HepG2 (cell line): ENCODE measurements around the gene NEK9. TPM values are rescaled to one million over a fixed set of nuclear protein-coding genes. Genes with fewer than 3 reads are reported as not detected.

Experiments
- ARHGAP35 ChIP-seq: sonication (generic); formaldehyde crosslinking; IDR thresholded peaks from 2 replicates; pipeline ENCODE4 v1.9.0; 2022; ENCODE audit warnings: mild to moderate bottlenecking, inconsistent platforms, moderate library complexity, missing genetic modification reagents, borderline replicate concordance
- CEBPB ChIP-seq: IDR thresholded peaks from 2 replicates; pipeline ENCODE4 v1.6.1; 2011; ENCODE audit warnings: low read depth, low read length, improper control_type of control experiment, borderline replicate concordance
- CENPT ChIP-seq: sonication (generic); formaldehyde crosslinking; IDR thresholded peaks from 2 replicates; pipeline ENCODE4 v1.8.0; 2022; ENCODE audit warnings: low read depth, mild to moderate bottlenecking, moderate library complexity, missing genetic modification reagents
- ETV6 ChIP-seq: sonication (generic); formaldehyde crosslinking; conservative IDR thresholded peaks from 2 replicates; pipeline ENCODE4 v1.4.0; 2020; ENCODE audit warnings: missing genetic modification reagents
- JUNB ChIP-seq: sonication (generic); formaldehyde crosslinking; IDR thresholded peaks from 2 replicates; pipeline ENCODE4 v1.8.0; 2022; ENCODE audit warnings: missing genetic modification reagents, mild to moderate bottlenecking, borderline replicate concordance
- MEIS1 ChIP-seq: sonication (generic); formaldehyde crosslinking; IDR thresholded peaks from 2 replicates; pipeline ENCODE4 v1.9.0; 2021; ENCODE audit warnings: mild to moderate bottlenecking, missing genetic modification reagents, moderate library complexity, borderline replicate concordance
- MXD4 ChIP-seq: IDR thresholded peaks from 2 replicates; pipeline ENCODE4 v1.6.1; 2016; ENCODE audit warnings: mild to moderate bottlenecking, missing biosample characterization, missing genetic modification reagents
- NCOA2 ChIP-seq: sonication (generic); formaldehyde crosslinking; IDR thresholded peaks from 2 replicates; pipeline ENCODE4 v1.8.0; 2022; ENCODE audit warnings: inconsistent platforms
- NFAT5 ChIP-seq: sonication (generic); formaldehyde crosslinking; IDR thresholded peaks from 2 replicates; pipeline ENCODE4 v1.4.0; 2020; ENCODE audit warnings: missing genetic modification reagents
- RBM39 ChIP-seq: fragments of 200-400 bp; formaldehyde crosslinking; IDR thresholded peaks from one replicate; pipeline ENCODE4 v1.6.1; 2018; ENCODE audit warnings: antibody characterized with exemption, mild to moderate bottlenecking, low read depth, low read length; ENCODE audit not compliant: poor library complexity, severe bottlenecking
- SMARCE1 ChIP-seq: fragments of 450-650 bp; IDR thresholded peaks from 2 replicates; pipeline ENCODE4 v1.6.1; 2017; ENCODE audit warnings: borderline replicate concordance
- SOX6 ChIP-seq, 2 experiments: fragments of 450-650 bp in 1 of 2; sonication (generic) in 1 of 2; formaldehyde crosslinking in 1 of 2; IDR thresholded peaks; 2 replicates each; pipeline versions ENCODE4 v1.4.0 to v1.6.1; 2017 to 2020; ENCODE audit warnings: antibody characterized with exemption in 1 of 2, mild to moderate bottlenecking in 1 of 2, missing genetic modification reagents in 1 of 2
- TOE1 ChIP-seq: sonication (generic); formaldehyde crosslinking; IDR thresholded peaks from 2 replicates; pipeline ENCODE4 v1.4.0; 2020; ENCODE audit warnings: mild to moderate bottlenecking, missing genetic modification reagents
- ZBTB42 ChIP-seq: sonication (generic); formaldehyde crosslinking; IDR thresholded peaks from 2 replicates; pipeline ENCODE4 v1.5.0; 2020; ENCODE audit warnings: mild to moderate bottlenecking, missing genetic modification reagents
- ZNF101 ChIP-seq: sonication (generic); formaldehyde crosslinking; IDR thresholded peaks from 2 replicates; pipeline ENCODE4 v1.4.0; 2020; ENCODE audit warnings: mild to moderate bottlenecking, low read depth, missing genetic modification reagents, borderline replicate concordance
- ZNF234 ChIP-seq: sonication (generic); formaldehyde crosslinking; conservative IDR thresholded peaks from 2 replicates; pipeline ENCODE4 v1.5.1; 2020; ENCODE audit warnings: mild to moderate bottlenecking, missing genetic modification reagents
- ZNF282 ChIP-seq: fragments of 450-650 bp; IDR thresholded peaks from 2 replicates; pipeline ENCODE4 v1.6.1; 2018; ENCODE audit not compliant: partially characterized antibody
- ZNF292 ChIP-seq: sonication (generic); formaldehyde crosslinking; IDR thresholded peaks from 2 replicates; pipeline ENCODE4 v1.8.1; 2022; ENCODE audit warnings: mild to moderate bottlenecking, low read depth, missing genetic modification reagents, borderline replicate concordance
- ZNF335 ChIP-seq: sonication (generic); formaldehyde crosslinking; IDR thresholded peaks from 2 replicates; pipeline ENCODE4 v1.4.0; 2020; ENCODE audit warnings: missing genetic modification reagents
- ZNF570 ChIP-seq: sonication (generic); formaldehyde crosslinking; IDR thresholded peaks from 2 replicates; pipeline ENCODE4 v1.4.0; 2020; ENCODE audit warnings: mild to moderate bottlenecking, missing genetic modification reagents, borderline replicate concordance
- ZNF639 ChIP-seq: conservative IDR thresholded peaks from 2 replicates; pipeline ENCODE4 v1.6.1; 2018; ENCODE audit warnings: missing genetic modification reagents
- ZNF710 ChIP-seq: sonication (generic); formaldehyde crosslinking; IDR thresholded peaks from 2 replicates; pipeline ENCODE4 v1.5.0; 2020; ENCODE audit warnings: mild to moderate bottlenecking, missing genetic modification reagents, borderline replicate concordance
- ZNF776 ChIP-seq: sonication (generic); formaldehyde crosslinking; IDR thresholded peaks from 2 replicates; pipeline ENCODE4 v1.4.0; 2020; ENCODE audit warnings: mild to moderate bottlenecking, missing genetic modification reagents
- polyA plus RNA-seq, 8 experiments: library from polyadenylated mRNA; depleted of rRNA in 3 of 8; stranded (reverse) in 7 of 8; unstranded in 1 of 8; fragments of >200 nt; fragmentation: Illumina TruSeq in 4 of 8; extraction: Trizol in 4 of 8; gene quantifications; 2 replicates each; pipeline versions ENCODE4 v1.2.1 to v1.2.3, GENCODE V29; 2011 to 2016; ENCODE audit warnings: low read depth in 4 of 8, missing spikeins in 1 of 8, mixed read lengths in 1 of 8; ENCODE audit not compliant: insufficient read depth in 1 of 8
- total RNA-seq, 5 experiments: library from RNA; depleted of rRNA; stranded (reverse); fragments of >200 nt; fragmentation: Illumina TruSeq; extraction: Trizol; gene quantifications; 2 replicates each; pipeline ENCODE4 v1.2.3, GENCODE V29; 2016; ENCODE audit warnings: low read depth in 1 of 5

The NEK9 gene
- total and polyA plus RNA-seq, 2 of the 13 experiments (the other 11 are each of a cell fraction or from before 2014, with no cell fraction given), result 16.5 to 27.3 TPM

GRCh38 chr14:75041613-75042012 is 85.2 kb downstream of the NEK9 start (continued):
- no peak for TF ChIP-seq TOE1 (CRISPR knock-in tag)
- no peak for TF ChIP-seq JUNB (CRISPR knock-in tag)
- 0 out of 2 replicates have a peak, but pooled peaks have one; percentile 60 for TF ChIP-seq ZNF101 (CRISPR knock-in tag)
- no peak for TF ChIP-seq ARHGAP35 (CRISPR knock-in tag)
- TF ChIP-seq ZNF234, result no peak
- no peak for TF ChIP-seq CENPT (CRISPR knock-in tag)
- TF ChIP-seq CEBPB, result no peak
- TF ChIP-seq SOX6 (IDR thresholded peaks at IDR 0.05), result no peak
- peak; percentile 54 for TF ChIP-seq SOX6 (CRISPR knock-in tag; IDR thresholded peaks at IDR 0.05)
- no peak for TF ChIP-seq ZNF570 (CRISPR knock-in tag)
- TF ChIP-seq ZNF335 (CRISPR knock-in tag), result no peak
- TF ChIP-seq ZNF776 (CRISPR knock-in tag), result no peak
- TF ChIP-seq MEIS1 (CRISPR knock-in tag), result no peak
- no peak for TF ChIP-seq ZNF292 (CRISPR knock-in tag)
- no peak for TF ChIP-seq NFAT5 (CRISPR knock-in tag)
- no peak for TF ChIP-seq ZNF282
- no peak for TF ChIP-seq ZNF710 (CRISPR knock-in tag)
- no peak for TF ChIP-seq RBM39
- TF ChIP-seq ZBTB42 (CRISPR knock-in tag), result no peak
- peak; percentile 31; the same call in 1 of the 2 replicates for TF ChIP-seq NCOA2 (CRISPR knock-in tag)
- no peak for TF ChIP-seq SMARCE1
- no peak for TF ChIP-seq ETV6 (CRISPR knock-in tag)
- TF ChIP-seq MXD4 (CRISPR knock-in tag), result no peak
- no peak for TF ChIP-seq ZNF639 (CRISPR knock-in tag)
